DMS153 (cell line): ENCODE data around the gene KLHL3.

Experiments
- DNase-seq: peaks from one replicate; lab custom pipeline; 2025; lab: John Stamatoyannopoulos, UW

The KLHL3 gene

DNA sequence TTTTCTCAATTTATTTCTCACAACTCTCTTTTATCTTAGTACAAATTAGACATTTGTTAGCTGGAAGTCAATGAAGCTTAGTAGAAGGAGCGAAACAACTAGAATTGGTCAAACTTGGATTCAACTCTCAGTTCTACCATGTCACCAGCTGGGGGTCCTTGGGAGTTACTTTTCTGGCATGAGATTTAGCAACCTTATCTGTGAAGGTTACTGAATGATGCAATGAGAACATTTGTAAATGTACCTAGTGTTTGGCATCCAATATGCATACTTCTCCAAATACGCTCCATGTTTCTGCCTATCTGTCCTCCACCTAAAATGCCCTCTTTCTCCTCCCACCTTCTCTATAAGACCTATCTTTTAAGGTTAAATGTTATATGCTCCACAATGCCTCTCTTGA lies 12.0 kb upstream of the KLHL3 start:
- DNase-seq = no peak

DNA sequence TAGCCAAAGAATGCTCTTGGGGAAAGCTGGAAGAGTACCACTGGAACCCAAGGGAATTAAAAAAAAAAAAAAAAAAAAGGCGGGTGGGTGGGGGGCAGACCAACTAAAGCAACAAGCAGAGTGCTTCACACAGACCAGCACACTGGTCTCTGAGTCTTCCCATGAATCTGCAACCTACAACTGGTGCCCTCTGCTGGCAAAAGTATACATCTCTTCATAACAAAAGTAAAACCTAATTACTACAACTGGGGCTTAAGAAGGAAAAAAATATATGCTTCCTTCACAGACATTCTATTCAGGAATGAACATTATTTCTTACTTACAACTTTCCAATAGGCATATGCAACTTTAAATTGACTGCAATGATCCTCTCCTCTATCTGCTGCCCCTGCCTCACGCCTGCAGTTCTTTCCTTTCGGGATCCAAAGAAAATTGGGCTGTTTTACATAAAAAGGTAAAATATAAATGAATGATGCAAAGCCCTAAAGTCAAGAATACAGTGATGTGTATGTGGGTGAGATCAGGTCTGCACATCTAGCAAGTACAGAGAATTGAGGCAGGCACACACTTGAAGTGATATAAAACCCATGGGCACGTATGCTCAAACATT lies 7.2 kb upstream of the KLHL3 start:
- peak; percentile 33 for DNase-seq

DNA sequence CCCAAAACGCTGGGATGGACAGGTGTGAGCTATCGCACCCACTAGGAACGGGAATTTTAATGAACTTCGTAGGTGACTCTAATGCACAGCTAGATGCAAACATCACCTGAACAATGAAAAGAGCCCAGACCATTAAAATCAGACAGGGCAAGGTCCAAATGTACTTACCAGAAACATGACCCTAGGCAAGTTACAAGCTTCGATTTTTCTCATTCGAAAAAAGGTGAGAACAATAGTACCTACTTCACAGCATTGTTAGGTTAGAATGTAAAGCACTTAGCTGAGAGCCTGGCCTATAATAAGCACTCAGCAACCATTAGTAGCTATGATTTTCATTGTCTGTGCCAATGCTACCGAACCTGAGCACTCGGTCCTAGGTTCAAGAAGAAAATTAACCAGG lies 5.8 kb upstream of the KLHL3 start:
- DNase-seq = peak; percentile 66

GRCh38 chr5:137739737-137740136 lies 3.8 kb upstream of the KLHL3 start:
- no peak for DNase-seq

GRCh38 chr5:137738947-137739346 lies 3.1 kb upstream of the KLHL3 start:
- no peak for DNase-seq

- DNase-seq = no peak
Measured at GRCh38 chr5:137737349-137738131, 1.7 kb upstream of the KLHL3 start.

GRCh38 chr5:137736496-137736895 lies 607 bp upstream of the KLHL3 start:
- no peak for DNase-seq

DNA sequence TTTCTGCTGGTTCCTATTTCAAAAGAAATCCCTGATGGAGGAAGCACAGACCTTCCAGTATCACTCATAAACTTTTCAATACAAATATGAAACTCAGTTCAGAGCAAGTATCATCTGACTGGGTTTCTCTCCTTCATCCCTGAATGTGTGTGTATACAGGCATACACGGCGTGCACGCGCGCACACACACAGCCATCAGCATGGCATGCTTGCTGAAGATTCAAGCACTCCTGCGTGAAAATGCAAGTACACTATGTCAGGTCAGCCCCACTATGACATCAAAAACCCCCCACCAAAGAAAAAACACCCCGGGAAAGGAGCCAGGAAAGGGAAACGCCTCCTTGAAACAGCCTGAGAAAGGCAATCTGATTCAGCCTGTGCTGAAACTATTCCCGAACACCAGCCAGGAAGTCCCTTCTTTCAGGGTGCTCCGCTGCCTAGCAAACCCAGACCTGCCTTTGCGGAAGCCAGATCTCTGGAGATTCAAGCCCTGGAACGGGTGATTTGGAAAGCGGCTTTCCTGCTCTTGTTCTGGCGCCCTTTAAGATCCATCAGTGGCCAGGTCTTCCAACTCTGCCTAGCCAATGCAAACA lies 831 bp downstream of the KLHL3 start:
- no peak for DNase-seq

DNA sequence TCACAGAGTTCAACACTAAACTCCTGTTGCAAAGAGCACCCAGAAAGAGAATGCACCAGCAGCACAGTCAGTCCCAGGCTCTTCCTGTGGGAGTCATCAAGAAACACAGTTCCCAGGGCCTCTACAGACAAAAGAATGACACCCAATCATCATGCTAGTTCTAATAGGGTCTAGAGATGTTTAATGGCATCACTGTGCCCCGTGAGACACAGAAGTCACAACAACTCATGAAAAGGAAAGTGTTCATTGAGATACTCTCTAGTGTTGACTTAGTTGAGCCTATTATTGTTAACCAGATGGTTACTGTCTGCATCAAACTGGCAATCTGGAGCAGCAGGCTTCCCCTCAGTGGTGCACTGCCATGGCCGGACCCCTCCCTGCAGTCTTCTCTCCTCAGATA lies 1.6 kb downstream of the KLHL3 start:
- DNase-seq = no peak

DNA sequence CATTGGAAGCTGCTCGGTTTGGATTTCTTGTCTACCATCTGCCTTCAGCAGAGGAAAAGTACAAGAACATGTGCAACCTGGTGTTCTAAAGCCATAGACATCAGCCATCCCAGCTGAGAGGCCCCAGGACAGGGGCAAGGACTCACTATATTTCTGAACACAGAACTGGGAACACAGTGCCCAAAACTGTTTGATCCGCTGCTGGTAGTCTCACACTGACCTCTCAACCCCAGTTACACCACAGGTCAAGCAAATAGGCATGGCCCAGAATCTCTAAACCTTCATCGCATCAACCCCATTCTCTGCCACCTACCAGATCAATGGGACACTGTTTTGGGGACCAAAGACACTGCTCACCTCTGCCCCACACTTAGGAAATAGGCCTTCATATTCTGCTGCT lies 2.0 kb downstream of the KLHL3 start:
- DNase-seq = no peak

GRCh38 chr5:137733006-137733405 lies 2.9 kb downstream of the KLHL3 start:
- DNase-seq = no peak

DNA sequence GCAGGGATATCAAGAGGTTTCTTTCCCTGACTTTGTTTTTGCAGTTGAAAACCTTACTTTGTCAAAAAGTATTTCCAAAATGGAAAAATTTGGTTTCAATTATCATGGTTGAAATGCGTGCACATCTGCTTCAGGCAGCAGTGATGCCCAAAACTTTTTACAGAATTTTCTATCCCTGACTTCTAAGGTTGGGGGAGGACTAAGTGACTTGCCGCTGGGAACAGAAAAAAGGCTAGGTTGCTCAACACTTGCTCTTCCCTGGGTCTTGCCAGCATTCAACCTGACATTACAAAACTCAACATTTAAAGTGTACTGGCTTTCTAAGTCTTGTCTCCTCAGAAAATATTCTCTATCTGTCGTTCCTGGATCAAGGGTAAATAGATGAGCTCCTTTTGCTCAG lies 4.7 kb downstream of the KLHL3 start:
- no peak for DNase-seq

DNA sequence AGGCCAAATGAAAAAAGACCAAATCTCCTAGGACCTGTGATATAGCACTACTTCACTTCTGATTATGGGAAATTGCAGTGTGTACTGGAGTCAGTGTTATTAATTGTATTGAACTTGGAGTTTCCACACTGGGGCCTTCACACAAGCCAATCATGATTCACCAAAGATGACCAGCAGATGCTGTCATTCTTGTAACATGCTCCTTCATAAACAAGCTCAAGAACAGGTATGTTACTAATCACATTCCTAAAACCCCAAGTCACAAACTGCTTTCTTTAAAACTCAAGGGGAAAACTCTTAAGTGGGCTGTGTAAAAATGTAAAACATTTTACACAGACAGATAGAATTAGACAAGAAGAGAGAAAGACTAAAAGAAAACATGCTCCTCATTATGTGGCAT lies 5.6 kb downstream of the KLHL3 start:
- no peak for DNase-seq

- no peak for DNase-seq
Measured at GRCh38 chr5:137728048-137728447, 7.8 kb downstream of the KLHL3 start.

DNA sequence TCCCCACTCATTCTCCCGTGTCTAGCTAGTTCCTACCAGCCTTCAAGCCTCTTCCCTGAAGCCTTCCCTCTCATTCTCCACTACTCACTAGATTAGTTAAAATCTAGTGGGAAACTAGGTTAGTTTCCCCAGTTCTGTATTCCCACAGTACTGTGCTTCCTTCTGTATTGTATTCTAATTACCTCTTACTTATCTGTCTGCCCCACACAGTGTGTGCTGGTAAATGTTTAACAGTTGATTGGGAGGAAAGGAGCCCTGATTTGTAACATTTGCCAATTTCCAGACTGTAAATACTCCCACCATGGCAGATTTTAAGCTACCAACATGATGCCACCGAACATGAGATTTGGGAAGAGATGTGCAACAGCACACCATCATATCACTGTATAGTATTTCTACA lies 8.3 kb downstream of the KLHL3 start:
- DNase-seq = no peak

DNA sequence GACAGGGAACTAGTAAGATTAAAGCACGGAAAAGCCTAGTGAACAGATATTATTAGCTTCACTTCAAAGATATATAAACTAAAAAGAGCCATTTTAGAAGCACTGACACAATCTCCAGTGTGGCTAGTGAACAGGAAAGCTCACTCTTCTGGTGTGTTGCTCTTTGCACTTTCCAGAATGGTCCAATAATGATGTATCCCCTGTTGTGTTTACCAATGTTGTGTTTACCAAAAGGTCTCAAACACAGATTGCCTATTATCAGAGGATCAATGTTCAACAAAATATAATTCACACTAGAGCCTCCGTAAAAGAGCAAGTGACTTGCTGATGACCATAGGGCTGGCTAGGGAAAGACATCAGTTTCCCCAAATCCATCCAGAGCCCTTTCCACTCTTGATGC lies 11.6 kb downstream of the KLHL3 start:
- no peak for DNase-seq

GRCh38 chr5:137718611-137719010 lies 17.3 kb downstream of the KLHL3 start:
- DNase-seq = no peak

GRCh38 chr5:137716337-137716736 lies 19.6 kb downstream of the KLHL3 start:
- DNase-seq = no peak

- DNase-seq = no peak
Measured at GRCh38 chr5:137715456-137715855, 20.4 kb downstream of the KLHL3 start.

DNA sequence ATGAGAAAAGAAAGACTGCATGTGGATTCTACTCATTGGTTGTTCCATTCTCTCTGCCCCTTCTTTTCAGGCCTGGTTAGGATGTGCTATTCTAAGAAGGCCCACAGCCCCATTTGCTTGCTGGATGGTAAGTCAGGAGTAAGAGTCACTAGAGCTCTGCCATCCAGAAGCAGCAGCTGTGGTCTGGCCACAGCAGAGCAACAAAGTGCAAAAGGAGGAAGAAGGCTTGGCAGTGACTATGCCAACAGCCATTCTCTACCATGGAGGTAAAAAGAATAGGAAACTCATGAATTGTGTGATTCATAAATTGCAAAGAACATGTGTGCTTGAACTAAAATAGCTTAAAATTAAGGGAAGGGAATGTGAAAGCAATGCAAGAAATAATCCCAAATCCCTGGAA lies 20.9 kb downstream of the KLHL3 start:
- DNase-seq = no peak

DNA sequence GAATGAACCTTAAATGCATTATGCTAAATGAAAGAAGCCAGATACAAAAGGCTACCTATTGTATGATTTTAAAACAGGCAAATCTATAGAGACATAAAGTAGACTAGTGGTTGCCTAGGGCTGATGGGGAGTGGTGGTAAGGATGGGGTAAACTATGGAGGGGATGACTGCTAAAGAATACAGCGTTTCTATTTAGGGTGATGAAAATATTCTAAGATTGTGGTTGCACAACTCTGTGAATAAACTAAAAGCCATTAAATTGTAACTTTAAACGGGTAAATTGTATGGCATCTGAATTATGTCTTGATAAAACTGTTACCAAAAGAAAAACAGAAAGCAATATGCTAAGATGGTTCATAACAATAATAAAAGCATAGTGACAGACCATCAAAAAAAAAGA lies 21.4 kb downstream of the KLHL3 start:
- DNase-seq = no peak

GRCh38 chr5:137712139-137712667 lies 23.7 kb downstream of the KLHL3 start:
- no peak for DNase-seq

- no peak for DNase-seq
Measured at GRCh38 chr5:137710086-137710485, 25.8 kb downstream of the KLHL3 start.
